GM12878 (cell line): Measurements from ENCODE around the gene GOLGA6L22. TPM values are rescaled to one million over a fixed set of nuclear protein-coding genes. Genes with fewer than 3 reads are reported as not detected.
"Not testable (repeated sequence)": the region's sequence is repeated elsewhere in the genome, so short reads cannot be mapped to it uniquely, and the experiment has no call there.

Source experiments
- ATAC-seq: fragments of 200-7000 bp; cut with Tn5 transposase; 3 replicates; pipeline ENCODE4 v1.9.1; 2020; ENCODE audit warnings: mild to moderate bottlenecking, moderate library complexity
- BruUV-seq: library from RNA; stranded (reverse); fragments of 400-500 nt; replicated peaks from 2 replicates; lab custom pipeline; 2021; lab: Mats Ljungman, UMichigan
- CTCF ChIA-PET: fragments of 300-600 bp; sonication (Branson Sonifier 250); formaldehyde crosslinking; extraction: SDS; loops from one replicate; lab custom pipeline; 2021; ENCODE audit warnings: inconsistent platforms; lab: Yijun Ruan, JAX
- POLR2A ChIA-PET: fragments of 350-600 bp; formaldehyde crosslinking; extraction: SDS; loops from one replicate; lab custom pipeline; 2021; ENCODE audit warnings: inconsistent platforms; lab: Charles Lee
- RAD21 ChIA-PET: fragments of 300-600 bp; sonication (Branson Sonifier 250); formaldehyde crosslinking; loops from one replicate; lab custom pipeline; 2023; ENCODE audit warnings: antibody characterized with exemption; ENCODE audit not compliant: unreplicated experiment; lab: Charles Lee
- SMC1A ChIA-PET: fragments of 300-600 bp; sonication (Branson Sonifier 250); formaldehyde crosslinking; loops from one replicate; lab custom pipeline; 2023; ENCODE audit not compliant: unreplicated experiment, uncharacterized antibody; lab: Charles Lee
- DNase-seq: peaks from one replicate; pipeline ENCODE4 v3.0.0-alpha.2; 2011; ENCODE audit warnings: low read depth, low spot score
- FAIRE-seq: peaks from 3 replicates; lab custom pipeline; 2011; peaks lifted over from hg19 to GRCh38; lab: Jason Lieb, UNC
- H2AFZ ChIP-seq: 2 replicates; pipeline ENCODE4 v1.6.0; 2011; ENCODE audit warnings: low read depth, low read length, control low read depth; ENCODE audit not compliant: control insufficient read depth
- H3K27ac ChIP-seq: 2 replicates; pipeline ENCODE4 v1.5.1; 2011; ENCODE audit warnings: control low read depth; ENCODE audit not compliant: control insufficient read depth, insufficient read depth
- H3K27me3 ChIP-seq, 2 experiments: replicated peaks in 1 of 2; 2 replicates each; pipeline versions ENCODE4 v1.6.0 to v1.6.1; 2011; ENCODE audit warnings: low read length in 1 of 2; ENCODE audit not compliant: control insufficient read depth in 2 of 2, insufficient read depth in 2 of 2
- H3K36me3 ChIP-seq, 2 experiments: 2 replicates each; pipeline ENCODE4 v1.5.1; 2011; ENCODE audit warnings: low read length in 1 of 2; ENCODE audit not compliant: control insufficient read depth in 2 of 2, insufficient read depth in 2 of 2
- H3K4me1 ChIP-seq: 2 replicates; pipeline ENCODE4 v1.6.1; 2011; ENCODE audit warnings: mild to moderate bottlenecking, low read length, moderate library complexity, mixed read lengths; ENCODE audit not compliant: control insufficient read depth, insufficient read depth
- H3K4me2 ChIP-seq: 2 replicates; pipeline ENCODE4 v1.6.0; 2011; ENCODE audit warnings: control low read depth; ENCODE audit not compliant: control insufficient read depth, insufficient read depth
- H3K4me3 ChIP-seq: fragments of 200-600 bp; sonication (generic); 2 replicates; pipeline ENCODE4 v1.5.1; 2016
- H3K79me2 ChIP-seq: 2 replicates; pipeline ENCODE4 v1.6.0; 2011; ENCODE audit warnings: low read length; ENCODE audit not compliant: control insufficient read depth, insufficient read depth
- H3K9ac ChIP-seq: 2 replicates; pipeline ENCODE4 v1.8.0; 2011; ENCODE audit warnings: low read length, control low read depth, mixed read lengths; ENCODE audit not compliant: control insufficient read depth, insufficient read depth
- H3K9me3 ChIP-seq: replicated peaks from 3 replicates; pipeline ENCODE4 v1.5.1; 2011; ENCODE audit warnings: mild to moderate bottlenecking, low read length; ENCODE audit not compliant: control insufficient read depth, insufficient read depth
- H4K20me1 ChIP-seq: 2 replicates; pipeline ENCODE4 v1.6.0; 2011; ENCODE audit not compliant: control insufficient read depth, insufficient read depth
- CTCF ChIP-seq, 3 experiments: IDR thresholded peaks in 2 of 3; conservative IDR thresholded peaks in 1 of 3; 2 replicates each; pipeline ENCODE4 v1.5.1; 2011; ENCODE audit warnings: low read depth in 3 of 3, low read length in 3 of 3, mild to moderate bottlenecking in 3 of 3, control low read depth in 2 of 3, moderate library complexity in 2 of 3, inconsistent platforms in 1 of 3, mixed read lengths in 1 of 3; ENCODE audit not compliant: control insufficient read depth in 2 of 3, insufficient read depth in 1 of 3; ENCODE audit errors: extremely low read depth in 1 of 3
- EED ChIP-seq: sonication (generic); IDR thresholded peaks from 2 replicates; pipeline ENCODE4 v1.6.1; 2016; ENCODE audit warnings: antibody characterized with exemption, low read depth
- NFYB ChIP-seq: IDR thresholded peaks from 2 replicates; pipeline ENCODE4 v1.6.1; 2011; ENCODE audit warnings: low read depth, mild to moderate bottlenecking, low read length, improper control_type of control experiment, moderate library complexity; ENCODE audit not compliant: insufficient read depth
- WGBS: methylation state at CpG from one replicate; pipeline ENCODE4 v1.1.6; 2016; ENCODE audit warnings: low lambda C conversion rate; ENCODE audit not compliant: insufficient replicate concordance, insufficient coverage; ENCODE audit errors: missing lambda C conversion rate; 5-methylcytosine and 5-hydroxymethylcytosine counted together
- in situ Hi-C: fragments of 300-500 bp; cut with MboI; formaldehyde crosslinking; loops from 9 replicates; pipeline ENCODE4 v1.14.3; 2018; ENCODE audit warnings: mixed read lengths
- intact Hi-C: fragments of 100-400 bp; cut with micrococcal nuclease; formaldehyde crosslinking; loops from one replicate; pipeline ENCODE4 v1.14.2; 2022; ENCODE audit not compliant: unreplicated experiment
- polyA plus RNA-seq, 11 experiments: library from polyadenylated mRNA; depleted of rRNA in 4 of 11; unstranded in 6 of 11; stranded (reverse) in 5 of 11; fragments of >200 nt; fragmentation: Nextera tagmentation in 4 of 11; fragmentation: Illumina TruSeq in 1 of 11; extraction: Ambion mirVana in 4 of 11; extraction: Trizol in 1 of 11; gene quantifications; 1 replicate in 1 of 11; 2 replicates in 10 of 11; pipeline versions ENCODE4 v1.2.1 to v1.2.3, GENCODE V29; 2011 to 2016; ENCODE audit warnings: inconsistent platforms in 2 of 11, missing spikeins in 2 of 11, low read depth in 1 of 11
- total RNA-seq, 4 experiments: library from RNA; depleted of rRNA in 3 of 4; stranded (reverse); fragments of >200 nt in 3 of 4; fragmentation: Illumina TruSeq in 1 of 4; extraction: Trizol in 1 of 4; gene quantifications; 2 replicates each; pipeline versions ENCODE4 v1.2.1 to v1.2.3, GENCODE V29; 2013 to 2021

The GOLGA6L22 gene
- total and polyA plus RNA-seq, 10 of the 15 experiments (the other 5 are each of a cell fraction or from before 2014, with no cell fraction given) = not detected

DNA sequence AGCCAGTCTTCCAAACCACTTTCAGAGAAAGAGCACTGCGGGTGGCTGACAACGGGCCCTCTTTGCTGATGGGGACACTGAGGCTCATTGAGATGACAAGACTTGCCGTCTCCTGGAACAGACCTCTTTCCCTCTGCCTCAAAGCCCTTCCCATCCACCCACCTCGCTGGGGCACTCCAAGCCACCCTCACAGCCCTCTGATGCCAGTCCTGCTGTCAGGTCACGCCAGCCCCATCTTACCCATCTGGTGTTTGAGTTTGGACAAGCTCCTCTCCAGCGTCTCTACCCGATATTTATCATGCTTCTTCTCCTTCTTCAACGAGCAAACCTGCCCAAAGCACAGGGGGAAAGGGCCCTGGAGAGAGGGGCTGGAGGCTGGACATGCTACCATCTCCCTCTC, 27.0 kb upstream of the GOLGA6L22 start:
- intact Hi-C loops, in situ Hi-C loops, H3K9me3 ChIP-seq, H2AFZ ChIP-seq, H4K20me1 ChIP-seq, FAIRE-seq, CTCF ChIA-PET, H3K9ac ChIP-seq, H3K4me3 ChIP-seq, H3K36me3 ChIP-seq, DNase-seq, H3K4me2 ChIP-seq, ATAC-seq, RAD21 ChIA-PET, H3K27me3 ChIP-seq, H3K27ac ChIP-seq, H3K79me2 ChIP-seq, BruUV-seq, POLR2A ChIA-PET, H3K4me1 ChIP-seq, SMC1A ChIA-PET: not testable (repeated sequence)
- WGBS = 37% methylated on average over 5 of the region's 8 CpGs

- peak; percentile 46; the same call in 1 of the 2 replicates for TF ChIP-seq EED
- TF ChIP-seq CTCF (IDR thresholded peaks at IDR 0.05 in 2 of 3, conservative IDR thresholded peaks at IDR 0.05 in 1 of 3; ENCODE audit: control insufficient read depth in 2 of 3, extremely low read depth in 1 of 3, insufficient read depth in 1 of 3, low read depth in 3 of 3, low read length in 3 of 3) = 0 out of 6 replicates have a peak, but pooled peaks of 2 of the 3 experiments have one; percentile 3 to 8
- peak; percentile 74 for TF ChIP-seq NFYB
- H4K20me1 ChIP-seq, in situ Hi-C loops, H3K79me2 ChIP-seq, H3K9ac ChIP-seq, RAD21 ChIA-PET, POLR2A ChIA-PET, ATAC-seq, H3K27ac ChIP-seq, H3K4me1 ChIP-seq, BruUV-seq, intact Hi-C loops, H3K4me2 ChIP-seq, FAIRE-seq, SMC1A ChIA-PET, H3K27me3 ChIP-seq, H3K36me3 ChIP-seq, H3K9me3 ChIP-seq, CTCF ChIA-PET: not testable (repeated sequence)
- no CpG with 5 or more reads among the region's 86 CpGs for WGBS
- 0 out of 2 replicates have a peak overlapping the region, but pooled peaks have one; percentile 47 for H3K4me3 ChIP-seq
- peak overlapping the region; percentile 71 for H2AFZ ChIP-seq
- DNase-seq = peak; percentile 0
Measured at GRCh38 chr15:22494490-22495113, 35.9 kb downstream of the GOLGA6L22 start.

DNA sequence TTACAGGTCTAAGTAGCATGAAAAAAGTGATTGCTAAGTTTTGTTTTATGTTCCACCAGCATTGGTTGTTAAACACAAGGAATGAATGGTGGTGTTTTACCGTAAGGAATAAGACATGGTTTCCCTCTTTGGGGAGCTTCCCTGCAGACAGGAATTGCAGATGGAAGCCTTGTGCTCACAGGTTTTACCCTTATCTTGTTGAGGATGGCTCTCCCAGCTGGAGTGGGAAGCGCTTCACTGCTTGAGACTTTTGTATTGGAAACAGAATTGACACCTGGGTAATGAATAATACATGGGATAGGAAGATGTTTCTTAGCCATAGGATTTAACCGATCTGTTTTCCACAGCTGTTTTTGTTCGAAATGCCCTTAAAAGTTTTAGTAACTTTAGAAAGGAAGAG, 38.5 kb downstream of the GOLGA6L22 start:
- in situ Hi-C loops, H3K79me2 ChIP-seq, FAIRE-seq, CTCF ChIA-PET, H2AFZ ChIP-seq, POLR2A ChIA-PET, H3K4me3 ChIP-seq, intact Hi-C loops, H4K20me1 ChIP-seq, BruUV-seq, ATAC-seq, RAD21 ChIA-PET, SMC1A ChIA-PET, H3K4me2 ChIP-seq, H3K27ac ChIP-seq, H3K36me3 ChIP-seq, DNase-seq, H3K9me3 ChIP-seq, H3K9ac ChIP-seq, H3K4me1 ChIP-seq, H3K27me3 ChIP-seq: not testable (repeated sequence)
- no CpG with 5 or more reads among the region's 4 CpGs for WGBS
